BJ (cell line): Measurements from ENCODE around the gene SFTPA1. TPM values are rescaled to one million over a fixed set of nuclear protein-coding genes. Genes with fewer than 3 reads are reported as not detected.
"Not testable (repeated sequence)": the region's sequence is repeated elsewhere in the genome, so short reads cannot be mapped to it uniquely, and the experiment has no call there.

Experiments
- CTCF ChIA-PET: fragments of 350-600 bp; formaldehyde crosslinking; extraction: SDS; loops from one replicate; lab custom pipeline; 2021; ENCODE audit warnings: antibody characterized with exemption, inconsistent platforms; lab: Yijun Ruan, JAX
- POLR2A ChIA-PET: fragments of 300-600 bp; sonication (Branson Sonifier 250); formaldehyde crosslinking; extraction: SDS; loops from one replicate; lab custom pipeline; 2021; ENCODE audit warnings: antibody characterized with exemption; lab: Charles Lee
- DNase-seq: peaks from one replicate; pipeline ENCODE4 v3.0.0-alpha.2; 2011; ENCODE audit warnings: low read depth
- H3K27me3 ChIP-seq: 2 replicates; pipeline ENCODE4 v1.6.0; 2011; ENCODE audit warnings: low read length; ENCODE audit not compliant: control insufficient read depth, insufficient read depth
- H3K36me3 ChIP-seq: 2 replicates; pipeline ENCODE4 v1.5.1; 2011; ENCODE audit warnings: low read length; ENCODE audit not compliant: control insufficient read depth, insufficient read depth
- H3K4me3 ChIP-seq: 2 replicates; pipeline ENCODE4 v1.5.1; 2011; ENCODE audit warnings: low read depth, mild to moderate bottlenecking, control low read depth, low read length
- CTCF ChIP-seq: IDR thresholded peaks from 2 replicates; pipeline ENCODE4 v1.5.1; 2011; ENCODE audit warnings: low read depth, mild to moderate bottlenecking, control low read depth, inconsistent platforms, low read length, moderate library complexity; ENCODE audit not compliant: insufficient read depth
- polyA minus RNA-seq: library from RNA; depleted of rRNA, polyadenylated mRNA; stranded (reverse); fragments of >200 nt; gene quantifications from 2 replicates; pipeline ENCODE4 v1.2.3, GENCODE V29; 2011; rRNA and poly(A)+ RNA removed
- polyA plus RNA-seq: library from polyadenylated mRNA; depleted of rRNA; stranded (reverse); fragments of >200 nt; gene quantifications from 2 replicates; pipeline ENCODE4 v1.2.3, GENCODE V29; 2011; rRNA removed

SFTPA1 gene
- polyA plus RNA-seq (not detected in 2 replicates), polyA minus RNA-seq (not detected in 2 replicates)

GRCh38 chr10:79610601-79611191 lies at the start of gene SFTPA1:
Gene SFTPA1 (plus strand): TSS chr10:79610939. CDS start chr10:79611826, 887 bp downstream.
- ChIA-PET POLR2A (no interaction called here), CTCF (no interaction called here)
- DNase-seq: no peak
- TF ChIP-seq CTCF: no peak
- Histone ChIP-seq H3K36me3 (no peaks in the 10 kb centered on the region), H3K27me3 (peaks cover 2% of the 10 kb centered on the region; the same call in 1 of the 2 replicates), H3K4me3 (no peak within 1 kb of the TSS)

GRCh38 chr10:79561257-79561656 lies 49.5 kb upstream of the SFTPA1 start:
- Histone ChIP-seq H3K36me3 (no peaks in the 10 kb centered on the region), H3K4me3 (no peak overlapping the region), H3K27me3 (no peaks in the 10 kb centered on the region)
- no peak for DNase-seq
- no peak for TF ChIP-seq CTCF
- CTCF ChIA-PET: interaction anchor here (1.1 to 1.5 kb wide), 2 partner anchors 368 to 661 kb away, joined by 3 to 6 read pairs; no protein-coding TSS in a partner anchor
- POLR2A ChIA-PET: no interaction called here

- TF ChIP-seq CTCF: peak; percentile 94
- CTCF ChIA-PET: interaction anchor here (0.8 to 1.7 kb wide), 9 partner anchors 8 to 377 kb away, joined by 3 to 11 read pairs (median 3); no protein-coding TSS in a partner anchor
- DNase-seq: no peak
- Histone ChIP-seq H3K36me3 (no peaks in the 10 kb centered on the region), H3K27me3 (no peaks in the 10 kb centered on the region), H3K4me3 (no peak overlapping the region)
- POLR2A ChIA-PET: no interaction called here
Observed at GRCh38 chr10:79562135-79562756, 48.5 kb upstream of the SFTPA1 start.

- DNase-seq: no peak
- ChIA-PET POLR2A (no interaction called here), CTCF (interaction anchor here (0.6 to 1.7 kb wide), 6 partner anchors 8 to 368 kb away, joined by 3 to 9 read pairs (median 3); no protein-coding TSS in a partner anchor)
- no peak for TF ChIP-seq CTCF
- Histone ChIP-seq H3K27me3 (no peaks in the 10 kb centered on the region), H3K4me3 (no peak overlapping the region), H3K36me3 (no peaks in the 10 kb centered on the region)
Observed at GRCh38 chr10:79563426-79563825, 47.3 kb upstream of the SFTPA1 start.

- H3K4me3 ChIP-seq, POLR2A ChIA-PET, H3K36me3 ChIP-seq, DNase-seq, H3K27me3 ChIP-seq: not testable (repeated sequence)
- CTCF ChIA-PET: interaction anchor here (1.9 kb wide), 1 partner anchor 8 kb away, joined by 9 read pairs; no protein-coding TSS in a partner anchor
Observed at GRCh38 chr10:79570624-79571023, 40.1 kb upstream of the SFTPA1 start.
